Measurements from ENCODE around the gene ARCN1.

The ARCN1 gene

GRCh38 chr11:118528511-118528910 is 43.7 kb upstream of the ARCN1 start:
- no peak for TF ChIP-seq CTCF (IDR thresholded peaks at IDR 0.05; ENCODE audit: low read depth, low read length)
- no peak overlapping the region for H3K4me3 ChIP-seq (ENCODE audit: low read depth, low read length)

- peak overlapping the region; percentile 72 for H3K4me3 ChIP-seq (ENCODE audit: low read depth, low read length)
- TF ChIP-seq CTCF (IDR thresholded peaks at IDR 0.05; ENCODE audit: low read depth, low read length), result no peak
Observed at GRCh38 chr11:118529584-118530175, 42.5 kb upstream of the ARCN1 start.

- H3K4me3 ChIP-seq (ENCODE audit: low read depth, low read length), result peak overlapping the region; percentile 72
- TF ChIP-seq CTCF (IDR thresholded peaks at IDR 0.05; ENCODE audit: low read depth, low read length), result no peak
Observed at GRCh38 chr11:118530180-118530682, 42.0 kb upstream of the ARCN1 start.

GRCh38 chr11:118530683-118531596 is 41.3 kb upstream of the ARCN1 start, which contains the start of gene TMEM25:
TSS of gene TMEM25 (plus strand) at chr11:118531192. CDS start at chr11:118531802, 610 bp downstream.
- no peak for TF ChIP-seq CTCF (IDR thresholded peaks at IDR 0.05; ENCODE audit: low read depth, low read length)
- peak within 1 kb of the TSS; percentile 72 for H3K4me3 ChIP-seq (ENCODE audit: low read depth, low read length)

GRCh38 chr11:118531597-118532084 is 40.6 kb upstream of the ARCN1 start:
- TF ChIP-seq CTCF (IDR thresholded peaks at IDR 0.05; ENCODE audit: low read depth, low read length), result no peak
- peak overlapping the region; percentile 72 for H3K4me3 ChIP-seq (ENCODE audit: low read depth, low read length)

GRCh38 chr11:118532091-118532490 is 40.1 kb upstream of the ARCN1 start:
- no peak for TF ChIP-seq CTCF (IDR thresholded peaks at IDR 0.05; ENCODE audit: low read depth, low read length)
- H3K4me3 ChIP-seq (ENCODE audit: low read depth, low read length), result no peak overlapping the region

Measured in WI38 (cell line).